Peyer's patch (tissue), 4 donors: ENCODE measurements around the gene GTSF1L. TPM values are rescaled to one million over a fixed set of nuclear protein-coding genes. Genes with fewer than 3 reads are reported as not detected.

Experiments used
- DNase-seq, 3 donors: peaks; one replicate each; pipeline ENCODE4 v3.0.0-alpha.2; 2017 to 2019
- H3K27ac ChIP-seq, 4 donors: fragments of 200-600 bp; sonication (generic); one replicate each; pipeline ENCODE4 v1.5.1; 2016 to 2019
- H3K27me3 ChIP-seq, 2 donors: fragments of 200-600 bp; sonication (generic); one replicate each; pipeline ENCODE4 v1.5.1; 2019
- H3K36me3 ChIP-seq, 3 donors: fragments of 200-600 bp; sonication (generic); one replicate each; pipeline ENCODE4 v1.5.1; 2016 to 2019
- H3K4me1 ChIP-seq, 4 donors: fragments of 200-600 bp; sonication (generic); one replicate each; pipeline ENCODE4 v1.5.1; 2016 to 2019
- H3K4me3 ChIP-seq, 4 donors: fragments of 200-600 bp; sonication (generic); 1 replicate in 3 of 4; 2 replicates in 1 of 4; pipeline ENCODE4 v1.5.1; 2016 to 2019; ENCODE audit warnings: mild to moderate bottlenecking in 1 of 4
- H3K9me3 ChIP-seq, 4 donors: fragments of 200-600 bp; sonication (generic); one replicate each; pipeline ENCODE4 v1.5.1; 2016 to 2019; ENCODE audit warnings: mild to moderate bottlenecking in 1 of 4
- CTCF ChIP-seq, 6 experiments: fragments of 450-650 bp in 4 of 6; fragments of 200-600 bp in 2 of 6; sonication (generic) in 1 of 6; IDR thresholded peaks; one replicate each; pipeline ENCODE4 v1.5.1; 2017 to 2019; ENCODE audit warnings: antibody characterized with exemption in 6 of 6, mild to moderate bottlenecking in 3 of 6, moderate library complexity in 1 of 6
- POLR2A ChIP-seq, 2 donors: fragments of 450-650 bp; IDR thresholded peaks; one replicate each; pipeline ENCODE4 v1.5.1; 2017; ENCODE audit warnings: antibody characterized with exemption in 2 of 2, mild to moderate bottlenecking in 2 of 2, moderate library complexity in 2 of 2
- total RNA-seq, 4 donors: library from RNA; depleted of rRNA; stranded (reverse); fragments of >200 nt; gene quantifications; one replicate each; pipeline ENCODE4 v1.1.0, GENCODE V29; 2016

Gene GTSF1L
- not detected for total RNA-seq

GRCh38 chr20:43726811-43727338 is at the start of gene GTSF1L:
Gene GTSF1L (minus strand): TSS chr20:43727002. CDS start chr20:43726694, 308 bp downstream.
- Histone ChIP-seq H3K27me3 (no peaks in the 10 kb centered on the region), H3K4me3 (no peak within 1 kb of the TSS), H3K4me1 (no peaks in the 10 kb centered on the region), H3K36me3 (no peaks in the 10 kb centered on the region), H3K9me3 (no peaks in the 10 kb centered on the region), H3K27ac (no peak within 1 kb of the TSS)
- DNase-seq = no peak
- TF ChIP-seq POLR2A (IDR thresholded peaks at IDR 0.05) (no peak), CTCF (IDR thresholded peaks at IDR 0.05) (no peak)

DNA sequence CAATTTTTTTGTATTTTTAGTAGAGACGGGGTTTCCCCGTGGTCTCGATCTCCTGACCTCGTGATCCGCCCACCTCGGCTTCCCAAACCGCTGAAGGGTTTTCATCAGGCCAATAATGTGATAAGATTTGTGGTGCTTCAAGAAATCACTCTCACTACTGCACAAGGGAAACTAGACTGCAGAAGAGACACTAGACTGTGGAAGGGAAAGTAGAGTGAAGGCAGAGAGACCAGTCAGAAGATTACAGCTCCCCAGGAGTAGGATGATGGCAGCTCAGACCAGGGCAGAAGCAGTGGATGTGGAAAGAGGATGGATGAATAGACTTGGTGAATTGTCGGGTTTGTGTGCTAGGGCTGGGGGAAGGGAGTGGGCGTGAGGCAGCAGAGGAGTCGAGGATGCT is 48.0 kb upstream of the GTSF1L start:
- no peaks in the 10 kb centered on the region for H3K4me1 ChIP-seq
- no peak overlapping the region for H3K4me3 ChIP-seq
- TF ChIP-seq CTCF (IDR thresholded peaks at IDR 0.05) = no peak
- no peak for TF ChIP-seq POLR2A (IDR thresholded peaks at IDR 0.05)
- H3K9me3 ChIP-seq = peaks cover 0 to 5% (median 0%) of the 10 kb centered on the region in 4 donors
- no peaks in the 10 kb centered on the region for H3K27me3 ChIP-seq
- H3K27ac ChIP-seq = no peak overlapping the region
- no peaks in the 10 kb centered on the region for H3K36me3 ChIP-seq
- no peak for DNase-seq

- Histone ChIP-seq H3K4me3 (no peak overlapping the region), H3K36me3 (no peaks in the 10 kb centered on the region), H3K27ac (no peak overlapping the region), H3K4me1 (no peaks in the 10 kb centered on the region), H3K9me3 (no peaks in the 10 kb centered on the region), H3K27me3 (no peaks in the 10 kb centered on the region)
- no peak for DNase-seq
- TF ChIP-seq POLR2A (IDR thresholded peaks at IDR 0.05) (no peak), CTCF (IDR thresholded peaks at IDR 0.05) (no peak)
Measured at GRCh38 chr20:43771503-43772190, 44.8 kb upstream of the GTSF1L start.

GRCh38 chr20:43770342-43770741 is 43.5 kb upstream of the GTSF1L start:
- TF ChIP-seq POLR2A (IDR thresholded peaks at IDR 0.05) (no peak), CTCF (IDR thresholded peaks at IDR 0.05) (no peak)
- no peak overlapping the region for H3K27ac ChIP-seq
- DNase-seq = no peak
- no peaks in the 10 kb centered on the region for H3K27me3 ChIP-seq
- H3K9me3 ChIP-seq = no peaks in the 10 kb centered on the region
- H3K4me1 ChIP-seq = no peaks in the 10 kb centered on the region
- no peak overlapping the region for H3K4me3 ChIP-seq
- H3K36me3 ChIP-seq = no peaks in the 10 kb centered on the region

DNA sequence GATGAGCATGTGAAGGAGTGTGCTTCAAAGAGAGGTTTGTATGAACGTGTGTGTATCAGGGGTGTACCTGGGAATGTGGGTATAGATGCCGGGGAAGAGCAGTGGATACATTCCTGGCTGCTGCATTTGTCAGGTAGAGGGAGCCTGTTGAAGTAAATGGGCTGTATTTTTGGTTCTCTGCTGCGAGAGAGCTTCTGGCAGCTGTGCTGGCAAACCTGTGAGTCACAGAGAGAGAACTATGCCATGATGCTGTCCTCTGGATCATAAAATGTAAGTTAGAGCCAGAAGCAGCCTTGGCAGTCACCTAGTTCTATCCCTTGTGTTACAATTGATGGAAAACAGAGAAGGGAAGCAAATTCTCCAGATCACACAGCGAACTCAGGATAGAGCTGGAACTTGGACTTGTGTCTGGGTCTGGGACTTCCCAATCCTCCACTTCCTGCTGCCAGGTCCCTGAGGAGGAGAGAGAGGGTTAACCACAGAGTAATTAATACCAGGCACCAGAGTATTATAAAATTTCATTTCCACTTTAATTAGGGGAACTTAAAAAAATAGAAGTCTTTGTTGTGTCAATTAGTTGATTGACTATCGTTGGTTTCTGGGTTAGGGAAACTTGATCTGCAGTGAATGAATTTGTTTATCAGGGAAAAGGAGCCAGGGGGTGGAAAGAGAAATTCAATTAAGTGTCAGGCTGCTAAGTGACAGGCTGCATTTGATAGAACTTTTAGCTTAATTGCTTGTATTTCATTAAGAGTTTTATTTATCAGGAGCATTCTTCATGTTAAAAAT is 41.1 kb upstream of the GTSF1L start:
- no peaks in the 10 kb centered on the region for H3K27me3 ChIP-seq
- TF ChIP-seq CTCF (IDR thresholded peaks at IDR 0.05) = no peak
- no peak for TF ChIP-seq POLR2A (IDR thresholded peaks at IDR 0.05)
- H3K36me3 ChIP-seq = no peaks in the 10 kb centered on the region
- H3K9me3 ChIP-seq = no peaks in the 10 kb centered on the region
- H3K4me3 ChIP-seq = no peak overlapping the region
- H3K27ac ChIP-seq = no peak overlapping the region
- no peak for DNase-seq
- no peaks in the 10 kb centered on the region for H3K4me1 ChIP-seq
